ENCODE measurements around the gene SLC3A2.

Gene SLC3A2

GRCh38 chr11:62892077-62892922 lies 11.6 kb downstream of the SLC3A2 start:
- Histone ChIP-seq H4K20me1 (peaks cover 29% of the 10 kb centered on the region), H3K27me3 (no peaks in the 10 kb centered on the region), H3K4me3 (no peak overlapping the region), H3K9ac (no peak overlapping the region), H3K4me2 (no peak overlapping the region), H3K4me1 (no peaks in the 10 kb centered on the region), H3K27ac (no peak overlapping the region), H3K36me3 (peaks cover 30% of the 10 kb centered on the region), H3K9me3 (no peaks in the 10 kb centered on the region)
- no peak for TF ChIP-seq Cebpa-rat (IDR thresholded peaks at IDR 0.05)

- Histone ChIP-seq H3K9me3 (no peaks in the 10 kb centered on the region), H3K9ac (no peak overlapping the region), H3K4me2 (no peak overlapping the region), H3K27ac (no peak overlapping the region), H3K36me3 (no peaks in the 10 kb centered on the region), H3K4me1 (no peaks in the 10 kb centered on the region), H3K4me3 (no peak overlapping the region), H4K20me1 (no peaks in the 10 kb centered on the region), H3K27me3 (no peaks in the 10 kb centered on the region)
- no peak for TF ChIP-seq Cebpa-rat (IDR thresholded peaks at IDR 0.05)
Measured at GRCh38 chr11:62895501-62895900, 14.8 kb downstream of the SLC3A2 start.

- Histone ChIP-seq H3K9ac (no peak overlapping the region), H3K9me3 (no peaks in the 10 kb centered on the region), H4K20me1 (no peaks in the 10 kb centered on the region), H3K4me2 (no peak overlapping the region), H3K4me1 (no peaks in the 10 kb centered on the region), H3K27me3 (no peaks in the 10 kb centered on the region), H3K36me3 (no peaks in the 10 kb centered on the region), H3K27ac (no peak overlapping the region), H3K4me3 (no peak overlapping the region)
- no peak for TF ChIP-seq Cebpa-rat (IDR thresholded peaks at IDR 0.05)
Measured at GRCh38 chr11:62896049-62896448, 15.4 kb downstream of the SLC3A2 start.

GRCh38 chr11:62897311-62897710 lies 16.6 kb downstream of the SLC3A2 start:
- Histone ChIP-seq H3K9me3 (no peaks in the 10 kb centered on the region), H3K4me2 (no peak overlapping the region), H3K27ac (no peak overlapping the region), H3K4me1 (no peaks in the 10 kb centered on the region), H4K20me1 (no peaks in the 10 kb centered on the region), H3K27me3 (no peaks in the 10 kb centered on the region), H3K4me3 (no peak overlapping the region), H3K9ac (no peak overlapping the region), H3K36me3 (no peaks in the 10 kb centered on the region)
- TF ChIP-seq Cebpa-rat (IDR thresholded peaks at IDR 0.05) = no peak

GRCh38 chr11:62898027-62898426 lies 17.3 kb downstream of the SLC3A2 start:
- Histone ChIP-seq H3K9ac (no peak overlapping the region), H3K27me3 (no peaks in the 10 kb centered on the region), H3K27ac (no peak overlapping the region), H3K4me2 (no peak overlapping the region), H3K4me3 (no peak overlapping the region), H3K4me1 (no peaks in the 10 kb centered on the region), H4K20me1 (no peaks in the 10 kb centered on the region), H3K9me3 (no peaks in the 10 kb centered on the region), H3K36me3 (no peaks in the 10 kb centered on the region)
- no peak for TF ChIP-seq Cebpa-rat (IDR thresholded peaks at IDR 0.05)

- TF ChIP-seq Cebpa-rat (IDR thresholded peaks at IDR 0.05) = no peak
- Histone ChIP-seq H3K4me1 (peaks cover 4% of the 10 kb centered on the region; the same call in 1 of the 2 replicates), H3K4me2 (no peak overlapping the region), H3K4me3 (no peak overlapping the region), H3K27me3 (no peaks in the 10 kb centered on the region), H3K27ac (no peak overlapping the region), H3K9ac (no peak overlapping the region), H3K36me3 (no peaks in the 10 kb centered on the region), H4K20me1 (no peaks in the 10 kb centered on the region), H3K9me3 (no peaks in the 10 kb centered on the region)
Measured at GRCh38 chr11:62902932-62903331, 22.2 kb downstream of the SLC3A2 start.

- no peak for TF ChIP-seq Cebpa-rat (IDR thresholded peaks at IDR 0.05)
- H4K20me1 ChIP-seq = no peaks in the 10 kb centered on the region
- H3K9me3 ChIP-seq = no peaks in the 10 kb centered on the region
- H3K27ac ChIP-seq = no peak overlapping the region
- no peaks in the 10 kb centered on the region for H3K27me3 ChIP-seq
- H3K4me3 ChIP-seq = no peak overlapping the region
- no peak overlapping the region for H3K4me2 ChIP-seq
- peaks cover 4% of the 10 kb centered on the region; the same call in 1 of the 2 replicates for H3K4me1 ChIP-seq
- H3K36me3 ChIP-seq = no peaks in the 10 kb centered on the region
- H3K9ac ChIP-seq = no peak overlapping the region
Measured at GRCh38 chr11:62905296-62905695, 24.6 kb downstream of the SLC3A2 start.

- Histone ChIP-seq H3K4me3 (no peak overlapping the region), H4K20me1 (no peaks in the 10 kb centered on the region), H3K36me3 (no peaks in the 10 kb centered on the region), H3K9me3 (no peaks in the 10 kb centered on the region), H3K4me1 (peaks cover 4% of the 10 kb centered on the region; the same call in 1 of the 2 replicates), H3K9ac (no peak overlapping the region), H3K27me3 (no peaks in the 10 kb centered on the region), H3K4me2 (no peak overlapping the region), H3K27ac (no peak overlapping the region)
- TF ChIP-seq Cebpa-rat (IDR thresholded peaks at IDR 0.05) = no peak
Measured at GRCh38 chr11:62905927-62906531, 25.3 kb downstream of the SLC3A2 start.

GRCh38 chr11:62908468-62909072 lies 27.9 kb downstream of the SLC3A2 start:
- Histone ChIP-seq H4K20me1 (no peaks in the 10 kb centered on the region), H3K4me1 (peaks cover 4% of the 10 kb centered on the region; the same call in 1 of the 2 replicates), H3K27me3 (no peaks in the 10 kb centered on the region), H3K27ac (no peak overlapping the region), H3K9ac (no peak overlapping the region), H3K4me2 (no peak overlapping the region), H3K36me3 (no peaks in the 10 kb centered on the region), H3K9me3 (no peaks in the 10 kb centered on the region), H3K4me3 (no peak overlapping the region)
- no peak for TF ChIP-seq Cebpa-rat (IDR thresholded peaks at IDR 0.05)

Data from BLaER1 (cell line).